ENCODE results near the gene ATP2A1. TPM values are rescaled to one million over a fixed set of nuclear protein-coding genes. Genes with fewer than 3 reads are reported as not detected.

ATP2A1 gene
- total and polyA plus RNA-seq, 2 of the 8 experiments (the other 6 are each of a cell fraction or from before 2014, with no cell fraction given) = 1.7 to 2.4 TPM

GRCh38 chr16:28843766-28844165 lies 34.5 kb upstream of the ATP2A1 start:
- DNase-seq (ENCODE audit: low read depth in 1 of 2, low spot score in 2 of 2) = no peak
- H3K9ac ChIP-seq (replicated peaks in 1 of 4; ENCODE audit: extremely low read depth in 1 of 4, low read depth in 3 of 4, low read length in 3 of 4) = no peak overlapping the region
- no peak for TF ChIP-seq CHD1 (IDR thresholded peaks at IDR 0.05; ENCODE audit: low read depth, low read length)
- no peak for TF ChIP-seq CTCF (IDR thresholded peaks at IDR 0.05; ENCODE audit: control extremely low read depth in 1 of 3, insufficient read depth in 1 of 3, low read depth in 1 of 3, low read length in 3 of 3)
- TF ChIP-seq BRCA1 (IDR thresholded peaks at IDR 0.05; ENCODE audit: low read depth, low read length) = no peak
- no peak for TF ChIP-seq SRF (IDR thresholded peaks at IDR 0.05; ENCODE audit: low read depth, low read length)
- TF ChIP-seq EGR1 (IDR thresholded peaks at IDR 0.05; ENCODE audit: borderline replicate concordance, low read depth, low read length) = no peak
- no peak for TF ChIP-seq TBP (IDR thresholded peaks at IDR 0.05; ENCODE audit: low read depth, low read length)
- TF ChIP-seq EZH2 (IDR thresholded peaks at IDR 0.05; ENCODE audit: low read depth, low read length, severe bottlenecking) = no peak

More at GRCh38 chr16:28843766-28844165, 34.5 kb upstream of the ATP2A1 start:
- no peak overlapping the region for H2AK5ac ChIP-seq (ENCODE audit: low read depth, low read length)
- CTCF ChIA-PET (ENCODE audit: partially characterized antibody) = interaction anchor here (1.1 to 2.8 kb wide), 2 partner anchors 25 to 101 kb away, joined by 3 to 8 read pairs; no protein-coding TSS in a partner anchor
- H3K4ac ChIP-seq (replicated peaks; ENCODE audit: insufficient read length, low read depth, low read length) = no peak overlapping the region
- H4K5ac ChIP-seq (ENCODE audit: insufficient read length, low read depth, low read length) = no peak overlapping the region
- peaks cover 17 to 33% (median 28%) of the 10 kb centered on the region in 4 experiments for H3K36me3 ChIP-seq (ENCODE audit: control insufficient read depth in 2 of 4, insufficient read depth in 4 of 4, low read length in 3 of 4)
- no peak overlapping the region for H3K23ac ChIP-seq (ENCODE audit: insufficient read length)
- no peak overlapping the region for H2BK15ac ChIP-seq (ENCODE audit: low read length)
- no peak overlapping the region for H2BK12ac ChIP-seq (ENCODE audit: low read depth, low read length)
- no peak overlapping the region for H2BK120ac ChIP-seq (replicated peaks; ENCODE audit: low read depth, low read length)
- no peak overlapping the region for H3K18ac ChIP-seq (ENCODE audit: extremely low read depth, low read length)
- H2BK20ac ChIP-seq (ENCODE audit: low read length) = no peak overlapping the region
- H3K4me2 ChIP-seq (ENCODE audit: insufficient read depth in 1 of 2, low read depth in 2 of 2, low read length in 2 of 2) = no peak overlapping the region
- no peak overlapping the region for H3K14ac ChIP-seq (ENCODE audit: insufficient read length)
- no peaks in the 10 kb centered on the region for H3K9me3 ChIP-seq (ENCODE audit: insufficient read depth in 2 of 2, low read depth in 1 of 2, low read length in 1 of 2)
- H3K27ac ChIP-seq (ENCODE audit: low read depth, low read length) = no peak overlapping the region
- no peak overlapping the region for H4K8ac ChIP-seq (ENCODE audit: extremely low read depth, insufficient read depth, low read length)
- H3K4me3 ChIP-seq (ENCODE audit: extremely low read depth in 1 of 4, insufficient read depth in 2 of 4, low read depth in 3 of 4, low read length in 4 of 4) = no peak overlapping the region
- H3K23me2 ChIP-seq (ENCODE audit: low read depth, low read length) = peaks cover 14% of the 10 kb centered on the region
- no peak overlapping the region for H2AFZ ChIP-seq (ENCODE audit: low read length)
- H4K20me1 ChIP-seq (replicated peaks in 1 of 2; ENCODE audit: control insufficient read depth in 1 of 2, insufficient read depth in 2 of 2, low read length in 2 of 2) = peaks cover 2 to 14% of the 10 kb centered on the region in 2 experiments
- no peaks in the 10 kb centered on the region for H3K27me3 ChIP-seq (replicated peaks in 1 of 4; ENCODE audit: control insufficient read depth in 3 of 4, extremely low read depth in 1 of 4, insufficient read depth in 3 of 4, low read length in 3 of 4)
- peaks cover 0 to 20% of the 10 kb centered on the region in 2 experiments; a peak in 3 of 4 replicates for H3K79me2 ChIP-seq (ENCODE audit: control insufficient read depth in 1 of 2, insufficient read depth in 2 of 2, low read length in 2 of 2)
- H3K79me1 ChIP-seq (ENCODE audit: low read depth, low read length) = no peaks in the 10 kb centered on the region
- H3K56ac ChIP-seq (replicated peaks; ENCODE audit: insufficient read length, low read depth, low read length) = no peak overlapping the region
- peaks cover 0 to 7% (median 3%) of the 10 kb centered on the region in 4 experiments; a peak in 5 of 7 replicates for H3K4me1 ChIP-seq (replicated peaks in 1 of 4; ENCODE audit: control insufficient read depth in 3 of 4, insufficient read depth in 4 of 4, low read length in 3 of 4)
- POLR2A ChIA-PET (ENCODE audit: partially characterized antibody) = interaction anchor here (1.7 to 23.4 kb wide), 4 partner anchors 13 to 31 kb away, joined by 6 to 756 read pairs (median 162); partner anchors contain the start of genes ATP2A1, ATXN2L and SH2B1
- H2BK5ac ChIP-seq (ENCODE audit: low read depth, low read length) = no peak overlapping the region
- H4K91ac ChIP-seq (replicated peaks; ENCODE audit: insufficient read length, low read length) = no peak overlapping the region
- 94% methylated on average over 11 of the region's 12 CpGs; no CpG with 5 or more reads in 1 of the 2 experiments for WGBS, 2 experiments (ENCODE audit: extremely low coverage in 1 of 2, insufficient coverage in 1 of 2, insufficient read length in 1 of 2, insufficient replicate concordance in 2 of 2, low coverage in 1 of 2, low lambda C conversion rate in 2 of 2, missing lambda C conversion rate in 1 of 2)
- no peak for FAIRE-seq

All from H1 (cell line).